ENCODE results near the gene ZGPAT.
A peak's percentile ranks its signal among the peaks of the same experiment; 100 is the strongest.

Gene ZGPAT

DNA sequence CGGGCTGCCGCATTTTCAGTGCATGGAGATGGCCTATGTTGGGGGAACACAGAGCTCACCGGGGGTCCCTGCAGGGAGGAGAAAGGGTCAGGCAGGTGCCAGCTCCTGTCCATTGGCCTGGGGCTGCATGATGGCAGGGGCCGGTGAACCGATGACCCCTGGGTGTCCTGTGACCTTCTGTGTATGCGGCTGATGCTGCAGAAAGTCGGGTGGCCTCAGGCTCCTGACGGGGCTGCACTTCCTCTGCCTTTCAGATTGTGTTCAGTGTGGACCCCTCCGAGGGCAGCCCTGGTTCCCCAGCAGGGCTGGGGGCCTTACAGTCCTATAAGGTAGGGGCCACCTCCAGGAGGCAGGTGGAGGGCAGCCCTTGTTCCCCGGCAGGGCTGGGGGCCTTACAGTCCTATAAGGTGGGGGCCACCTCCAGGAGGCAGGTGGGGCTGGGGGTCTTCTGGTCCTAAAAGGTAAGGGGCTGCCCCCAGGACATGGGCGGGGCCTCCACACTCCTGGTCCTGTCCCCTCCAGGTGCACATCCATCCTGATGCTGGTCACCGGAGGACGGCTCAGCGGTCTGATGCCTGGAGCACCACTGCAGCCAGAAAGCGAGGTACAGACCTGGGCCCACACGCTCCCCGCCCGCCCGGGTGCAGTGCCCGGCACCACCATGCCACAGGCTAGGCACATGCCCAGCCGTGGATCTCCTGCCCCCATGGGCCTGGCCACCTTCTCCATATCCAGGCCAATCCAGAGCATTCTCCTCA is 22.4 kb upstream of the ZGPAT start:
- TF ChIP-seq POLR2A (IDR thresholded peaks at IDR 0.05; ENCODE audit: low read length) (no peak), GATA1 (IDR thresholded peaks at IDR 0.05; ENCODE audit: low read depth, low read length) (no peak)
- no peak for DNase-seq

DNA sequence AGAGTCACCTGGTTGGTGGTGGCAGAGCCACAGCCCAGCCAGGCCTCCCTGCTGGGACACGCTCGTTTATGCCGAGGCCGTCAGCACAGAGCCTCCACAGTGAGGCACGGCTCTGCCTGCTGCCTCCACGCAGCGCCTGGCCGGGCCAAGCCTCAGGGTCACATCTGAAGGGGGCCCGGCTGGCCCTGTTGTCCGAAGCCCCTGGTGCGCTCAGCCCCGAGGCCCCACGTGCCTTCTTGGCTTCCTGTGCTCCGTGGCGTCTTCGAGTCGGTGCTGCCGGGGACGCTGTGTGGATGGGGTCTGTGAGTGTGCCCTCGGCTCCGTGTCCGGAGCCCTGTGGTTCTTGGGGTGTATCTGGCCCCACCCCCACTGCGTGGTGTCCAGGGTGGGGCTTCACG is 21.7 kb upstream of the ZGPAT start:
- DNase-seq = no peak
- TF ChIP-seq GATA1 (IDR thresholded peaks at IDR 0.05; ENCODE audit: low read depth, low read length) (no peak), POLR2A (IDR thresholded peaks at IDR 0.05; ENCODE audit: low read length) (no peak)

DNA sequence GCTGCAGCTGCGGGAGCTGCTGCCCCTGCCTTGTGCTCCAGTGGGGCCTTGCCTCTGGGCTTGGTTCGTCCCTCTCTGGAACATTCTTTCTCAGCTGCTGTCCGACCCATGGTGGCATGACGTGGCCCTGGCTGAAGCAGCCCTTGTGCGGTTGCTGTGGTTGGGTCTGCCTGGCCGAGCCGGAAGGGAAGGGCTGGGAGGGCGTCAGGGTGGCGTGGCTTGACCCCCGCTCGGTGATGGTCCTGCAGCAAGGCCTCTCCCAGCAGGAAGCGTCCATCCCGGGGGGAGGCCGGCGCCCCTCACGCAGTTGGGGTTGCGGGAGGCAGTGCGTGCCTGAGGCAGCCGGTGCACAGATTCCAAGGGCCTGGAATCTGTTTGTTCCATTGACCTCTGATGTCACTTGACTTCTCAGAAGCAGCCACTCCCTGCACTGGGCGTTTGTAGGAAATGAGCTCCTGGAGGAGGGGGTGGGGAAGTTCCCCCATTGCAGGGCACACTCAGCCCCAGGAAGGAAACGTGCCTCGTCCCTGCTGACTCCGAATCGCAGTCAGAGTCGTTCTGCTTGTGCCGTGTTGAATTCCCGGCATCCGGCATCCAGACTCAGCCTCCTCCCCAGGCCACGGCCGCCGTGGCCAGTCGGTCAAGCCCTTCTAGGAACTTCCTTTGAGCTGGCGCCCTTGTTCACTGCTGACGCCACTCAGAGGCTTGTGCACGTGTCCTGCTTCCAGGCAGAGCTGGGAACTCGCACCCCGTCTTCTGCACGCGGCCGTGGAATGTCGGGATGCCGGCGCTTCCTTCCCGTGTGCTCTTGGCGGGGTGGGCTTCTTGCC is 21.1 kb upstream of the ZGPAT start:
- TF ChIP-seq POLR2A (IDR thresholded peaks at IDR 0.05; ENCODE audit: low read length) = no peak
- TF ChIP-seq GATA1 (IDR thresholded peaks at IDR 0.05; ENCODE audit: low read depth, low read length) = no peak
- DNase-seq = peak; percentile 28 to 36

DNA sequence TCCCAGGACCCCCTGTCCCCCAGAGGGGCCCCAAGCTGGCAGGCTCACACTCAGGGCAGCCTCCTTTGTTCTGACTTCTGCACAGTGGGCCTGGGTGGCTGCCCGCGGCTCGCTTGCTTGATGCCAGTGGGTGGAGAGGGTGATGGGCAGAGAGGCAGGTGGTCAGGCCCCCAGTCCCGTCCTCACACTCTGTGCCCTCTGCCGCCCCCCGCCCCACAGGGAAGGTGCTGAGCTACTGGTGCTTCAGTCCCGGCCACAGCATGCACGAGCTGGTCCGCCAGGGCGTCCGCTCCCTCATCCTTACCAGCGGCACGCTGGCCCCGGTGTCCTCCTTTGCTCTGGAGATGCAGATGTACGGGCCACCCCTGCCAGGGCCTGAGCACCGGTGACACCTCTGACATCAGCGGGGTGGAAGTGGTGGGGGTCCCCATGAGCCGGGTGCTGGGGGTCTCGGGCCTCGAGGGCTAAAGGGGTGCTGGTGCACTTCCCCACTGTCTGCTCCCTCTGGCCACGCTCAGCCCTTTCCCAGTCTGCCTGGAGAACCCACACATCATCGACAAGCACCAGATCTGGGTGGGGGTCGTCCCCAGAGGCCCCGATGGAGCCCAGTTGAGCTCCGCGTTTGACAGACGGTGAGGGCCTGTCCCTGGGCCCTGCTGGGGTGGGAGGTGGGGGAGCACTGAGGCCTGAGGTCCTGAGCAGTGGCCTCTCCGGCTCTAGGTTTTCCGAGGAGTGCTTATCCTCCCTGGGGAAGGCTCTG is 20.2 kb upstream of the ZGPAT start:
- TF ChIP-seq POLR2A (IDR thresholded peaks at IDR 0.05; ENCODE audit: low read length) = no peak
- no peak for TF ChIP-seq GATA1 (IDR thresholded peaks at IDR 0.05; ENCODE audit: low read depth, low read length)

DNA sequence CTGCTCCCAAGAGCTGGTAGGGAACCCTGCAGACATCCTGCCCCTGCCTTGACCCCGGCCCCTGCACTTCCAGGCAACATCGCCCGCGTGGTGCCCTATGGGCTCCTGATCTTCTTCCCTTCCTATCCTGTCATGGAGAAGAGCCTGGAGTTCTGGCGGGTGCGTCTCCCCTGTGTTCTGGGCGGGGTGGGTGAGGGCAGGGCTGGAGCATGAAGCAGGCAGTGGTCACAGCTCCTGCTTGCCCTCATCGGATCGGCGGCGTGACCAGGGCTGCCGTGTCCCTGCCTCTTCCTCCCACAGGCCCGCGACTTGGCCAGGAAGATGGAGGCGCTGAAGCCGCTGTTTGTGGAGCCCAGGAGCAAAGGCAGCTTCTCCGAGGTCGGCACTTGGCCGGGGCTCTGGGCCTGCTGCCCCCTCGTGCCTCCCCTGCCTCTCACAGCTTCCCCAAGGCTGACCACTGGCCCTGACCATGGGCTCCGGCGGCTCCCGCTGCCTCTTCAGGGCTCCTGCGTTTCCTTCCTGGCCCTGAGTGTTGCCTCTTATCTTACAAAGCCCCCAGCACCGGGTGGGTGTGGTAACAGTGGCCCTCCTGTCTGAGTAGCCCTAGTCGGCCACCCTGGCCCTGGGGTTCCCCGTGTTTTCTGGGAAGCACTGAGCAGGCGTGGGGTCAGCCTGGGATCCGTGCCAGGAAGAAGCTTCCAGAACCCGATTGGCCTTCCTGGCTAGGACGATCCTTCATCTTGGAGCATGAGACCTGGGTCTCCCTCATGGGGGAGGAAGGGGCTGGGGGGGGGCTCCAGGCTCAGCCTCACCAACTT is 19.4 kb upstream of the ZGPAT start:
- no peak for TF ChIP-seq POLR2A (IDR thresholded peaks at IDR 0.05; ENCODE audit: low read length)
- no peak for TF ChIP-seq GATA1 (IDR thresholded peaks at IDR 0.05; ENCODE audit: low read depth, low read length)
- DNase-seq = no peak

More for the DNA sequence above, 20.2 kb upstream of the ZGPAT start:
- DNase-seq = no peak

DNA sequence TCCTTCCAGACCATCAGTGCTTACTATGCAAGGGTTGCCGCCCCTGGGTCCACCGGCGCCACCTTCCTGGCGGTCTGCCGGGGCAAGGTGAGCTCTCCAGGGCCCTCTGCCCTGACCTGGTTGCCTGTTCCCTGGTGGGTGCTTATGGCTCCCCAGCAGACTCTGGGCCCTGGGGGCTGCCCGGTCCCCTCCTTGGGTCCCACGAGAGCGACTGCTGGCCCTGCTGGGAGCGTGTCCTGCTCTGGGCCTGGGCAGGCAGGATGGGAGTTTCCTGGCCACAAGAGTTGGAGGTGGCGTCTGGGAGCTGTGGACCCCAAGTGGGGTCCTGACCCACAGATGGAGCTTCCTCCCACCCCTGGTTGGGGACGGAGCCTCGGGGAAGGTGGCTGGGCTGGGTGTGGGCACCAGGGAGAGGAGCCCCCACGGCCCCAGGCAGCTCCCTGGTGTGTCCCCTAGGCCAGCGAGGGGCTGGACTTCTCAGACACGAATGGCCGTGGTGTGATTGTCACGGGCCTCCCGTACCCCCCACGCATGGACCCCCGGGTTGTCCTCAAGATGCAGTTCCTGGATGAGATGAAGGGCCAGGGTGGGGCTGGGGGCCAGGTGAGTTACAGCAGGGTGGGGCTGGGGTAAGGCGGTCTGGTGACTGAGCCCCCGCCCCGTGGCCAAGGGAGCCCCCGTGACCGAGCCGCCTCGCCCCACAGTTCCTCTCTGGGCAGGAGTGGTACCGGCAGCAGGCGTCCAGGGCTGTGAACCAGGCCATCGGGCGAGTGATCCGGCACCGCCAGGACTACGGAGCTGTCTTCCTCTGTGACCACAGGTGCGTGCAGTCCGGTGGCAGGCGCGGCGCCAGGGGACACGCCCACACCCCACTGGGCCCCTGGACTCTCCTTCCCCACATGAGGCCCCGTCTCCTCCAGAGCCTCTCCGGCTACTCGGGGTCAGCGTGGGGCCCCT is 18.5 kb upstream of the ZGPAT start:
- no peak for TF ChIP-seq GATA1 (IDR thresholded peaks at IDR 0.05; ENCODE audit: low read depth, low read length)
- no peak for TF ChIP-seq POLR2A (IDR thresholded peaks at IDR 0.05; ENCODE audit: low read length)

DNA sequence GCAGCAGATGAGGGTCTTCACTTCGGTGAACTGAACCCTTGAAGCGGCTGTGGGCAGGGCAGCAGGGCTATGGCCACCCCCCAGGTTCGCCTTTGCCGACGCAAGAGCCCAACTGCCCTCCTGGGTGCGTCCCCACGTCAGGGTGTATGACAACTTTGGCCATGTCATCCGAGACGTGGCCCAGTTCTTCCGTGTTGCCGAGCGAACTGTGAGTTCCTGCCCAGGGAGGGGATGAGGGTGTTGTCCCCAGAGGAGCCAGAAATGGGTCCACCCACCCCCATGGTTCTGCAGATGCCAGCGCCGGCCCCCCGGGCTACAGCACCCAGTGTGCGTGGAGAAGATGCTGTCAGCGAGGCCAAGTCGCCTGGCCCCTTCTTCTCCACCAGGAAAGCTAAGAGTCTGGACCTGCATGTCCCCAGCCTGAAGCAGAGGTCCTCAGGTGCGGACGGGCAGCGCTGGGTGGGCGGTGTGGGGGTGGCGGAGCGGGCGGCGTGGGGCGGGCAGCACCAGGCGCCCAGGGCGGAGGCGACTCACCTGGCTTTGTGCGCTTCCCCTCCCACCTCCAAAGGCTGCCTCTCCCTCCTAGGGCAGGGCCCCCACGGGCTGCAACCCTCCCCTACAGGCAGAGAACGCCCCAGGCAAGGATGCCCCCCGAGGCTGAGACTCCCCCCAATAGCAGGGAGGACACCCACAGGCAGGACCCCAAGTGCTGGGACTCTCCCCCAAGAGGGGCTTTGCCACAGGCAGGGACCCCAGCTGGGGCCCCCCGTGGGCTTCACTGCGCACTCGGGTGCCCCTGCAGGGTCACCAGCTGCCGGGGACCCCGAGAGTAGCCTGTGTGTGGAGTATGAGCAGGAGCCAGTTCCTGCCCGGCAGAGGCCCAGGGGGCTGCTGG is 17.6 kb upstream of the ZGPAT start:
- DNase-seq = no peak
- no peak for TF ChIP-seq POLR2A (IDR thresholded peaks at IDR 0.05; ENCODE audit: low read length)

More for the DNA sequence above, 18.5 kb upstream of the ZGPAT start:
- DNase-seq = no peak

DNA sequence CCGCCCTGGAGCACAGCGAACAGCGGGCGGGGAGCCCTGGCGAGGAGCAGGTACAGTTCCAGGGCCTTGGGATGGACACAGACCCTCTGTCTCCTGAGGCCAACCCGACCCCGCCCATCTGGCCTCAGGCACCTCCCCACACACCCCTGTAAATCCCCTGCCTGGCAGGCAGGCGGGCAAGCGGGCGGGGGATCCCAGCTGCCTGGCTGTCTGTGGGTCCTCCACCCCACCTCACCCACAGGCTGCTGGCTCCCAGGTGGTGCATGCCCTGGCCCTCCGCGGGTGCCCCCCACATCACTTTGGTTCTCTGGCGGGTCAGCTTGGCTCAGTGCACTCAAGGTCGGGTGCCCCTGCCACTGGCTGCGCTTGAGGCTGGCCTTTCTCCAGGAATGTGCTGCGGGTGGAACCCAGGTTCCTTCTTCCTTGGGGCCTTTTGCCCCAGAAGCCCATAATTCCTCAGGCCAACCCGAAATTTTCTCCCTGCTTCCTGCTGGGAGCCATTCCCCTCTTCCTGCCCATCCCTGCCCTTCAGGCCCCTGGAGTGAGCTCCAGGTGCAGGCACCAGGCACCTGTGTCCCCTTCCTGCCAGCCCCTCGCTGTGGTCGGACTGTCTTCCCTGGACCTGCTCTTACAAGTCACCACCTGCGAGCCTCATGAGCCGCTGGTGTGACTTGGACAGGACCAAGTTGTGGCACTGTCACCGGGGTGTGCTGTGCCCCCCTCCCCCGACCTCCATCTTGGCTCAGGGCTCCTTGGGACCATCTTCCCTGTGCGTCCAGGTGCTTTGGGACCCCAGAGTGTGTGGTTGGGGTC is 16.7 kb upstream of the ZGPAT start:
- no peak for TF ChIP-seq POLR2A (IDR thresholded peaks at IDR 0.05; ENCODE audit: low read length)
- no peak for TF ChIP-seq GATA1 (IDR thresholded peaks at IDR 0.05; ENCODE audit: low read depth, low read length)
- DNase-seq = no peak

DNA sequence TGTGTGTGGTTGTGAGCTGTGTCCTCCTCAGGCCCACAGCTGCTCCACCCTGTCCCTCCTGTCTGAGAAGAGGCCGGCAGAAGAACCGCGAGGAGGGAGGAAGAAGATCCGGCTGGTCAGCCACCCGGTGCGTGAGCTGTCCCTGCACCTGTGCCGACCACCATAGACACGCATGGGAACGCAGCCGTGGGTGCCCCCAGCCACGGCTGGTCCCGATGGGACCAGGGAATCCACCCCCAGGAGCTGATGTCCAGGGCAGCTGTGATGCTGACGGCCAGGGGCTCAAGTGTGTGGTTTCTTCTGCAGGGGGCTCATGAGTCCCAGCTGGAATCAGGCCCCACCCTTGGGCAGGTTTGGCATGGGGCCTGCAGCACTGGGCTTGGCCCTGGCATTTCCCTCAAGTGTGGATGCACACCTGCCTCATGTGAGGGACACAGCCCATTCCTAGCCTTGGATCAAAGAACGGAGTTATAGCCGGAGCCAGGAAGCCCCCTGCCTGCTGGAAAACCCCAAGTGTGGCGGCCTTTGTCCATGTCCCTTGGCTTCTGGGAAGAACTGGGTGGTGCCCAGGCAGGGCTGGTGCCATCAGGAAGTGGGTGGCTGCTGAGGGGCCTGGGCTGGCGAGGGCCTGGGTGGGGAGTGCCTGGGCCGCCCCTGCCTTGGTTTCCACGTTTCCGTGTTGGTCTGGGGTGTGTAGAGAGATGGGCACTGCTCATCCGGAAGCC is 16.0 kb upstream of the ZGPAT start:
- no peak for DNase-seq
- TF ChIP-seq GATA1 (IDR thresholded peaks at IDR 0.05; ENCODE audit: low read depth, low read length) (no peak), POLR2A (IDR thresholded peaks at IDR 0.05; ENCODE audit: low read length) (no peak)

DNA sequence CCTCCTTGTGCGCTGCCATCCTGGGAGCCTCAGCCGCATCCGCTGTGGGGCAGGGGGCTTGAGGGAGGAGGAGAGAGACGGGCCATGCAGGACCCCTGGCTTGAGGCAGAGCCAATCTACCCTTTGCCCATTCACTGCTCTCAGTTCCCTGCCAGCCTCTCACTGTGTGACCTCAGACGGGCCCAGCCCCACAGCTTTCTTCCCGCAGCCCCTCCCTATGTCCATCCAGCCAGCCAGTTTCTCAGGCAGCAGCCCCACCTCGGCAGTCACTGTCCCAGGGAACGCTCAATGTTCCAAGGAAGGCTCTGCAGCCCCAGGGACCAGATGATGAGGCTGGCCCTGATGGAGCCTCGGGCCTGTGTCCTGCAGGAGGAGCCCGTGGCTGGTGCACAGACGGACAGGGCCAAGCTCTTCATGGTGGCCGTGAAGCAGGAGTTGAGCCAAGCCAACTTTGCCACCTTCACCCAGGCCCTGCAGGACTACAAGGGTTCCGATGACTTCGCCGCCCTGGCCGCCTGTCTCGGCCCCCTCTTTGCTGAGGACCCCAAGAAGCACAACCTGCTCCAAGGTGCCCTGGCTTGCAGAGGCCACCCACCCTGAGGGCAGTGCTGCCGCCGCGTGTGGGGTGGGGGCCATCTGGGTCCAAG is 15.3 kb upstream of the ZGPAT start:
- TF ChIP-seq GATA1 (IDR thresholded peaks at IDR 0.05; ENCODE audit: low read depth, low read length) (no peak), POLR2A (IDR thresholded peaks at IDR 0.05; ENCODE audit: low read length) (no peak)
- DNase-seq = no peak

All from erythroblast (primary cell).